ENCODE measurements around the gene FHL1.

DNA sequence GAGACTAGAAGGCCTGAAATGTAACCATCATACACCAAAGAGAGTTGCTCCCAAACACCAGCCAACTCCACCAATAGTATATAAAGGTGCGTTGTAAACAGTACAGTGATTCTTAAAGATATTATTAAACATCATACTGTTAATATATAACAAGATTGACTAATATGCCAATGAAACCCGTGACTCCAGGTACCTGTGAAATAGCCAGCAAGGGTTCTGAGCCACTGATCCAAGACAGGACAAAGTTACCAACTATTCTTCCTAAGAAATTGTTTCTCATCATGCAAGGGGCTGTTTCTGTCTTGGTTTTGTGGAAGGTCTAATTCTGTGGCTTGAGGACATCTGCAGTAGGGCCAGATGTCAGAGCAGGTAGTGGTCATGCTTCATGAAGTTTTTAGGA lies 47.2 kb downstream of the FHL1 start:
- no peak for TF ChIP-seq POLR2A (IDR thresholded peaks at IDR 0.05)
- TF ChIP-seq, protein P1, sequence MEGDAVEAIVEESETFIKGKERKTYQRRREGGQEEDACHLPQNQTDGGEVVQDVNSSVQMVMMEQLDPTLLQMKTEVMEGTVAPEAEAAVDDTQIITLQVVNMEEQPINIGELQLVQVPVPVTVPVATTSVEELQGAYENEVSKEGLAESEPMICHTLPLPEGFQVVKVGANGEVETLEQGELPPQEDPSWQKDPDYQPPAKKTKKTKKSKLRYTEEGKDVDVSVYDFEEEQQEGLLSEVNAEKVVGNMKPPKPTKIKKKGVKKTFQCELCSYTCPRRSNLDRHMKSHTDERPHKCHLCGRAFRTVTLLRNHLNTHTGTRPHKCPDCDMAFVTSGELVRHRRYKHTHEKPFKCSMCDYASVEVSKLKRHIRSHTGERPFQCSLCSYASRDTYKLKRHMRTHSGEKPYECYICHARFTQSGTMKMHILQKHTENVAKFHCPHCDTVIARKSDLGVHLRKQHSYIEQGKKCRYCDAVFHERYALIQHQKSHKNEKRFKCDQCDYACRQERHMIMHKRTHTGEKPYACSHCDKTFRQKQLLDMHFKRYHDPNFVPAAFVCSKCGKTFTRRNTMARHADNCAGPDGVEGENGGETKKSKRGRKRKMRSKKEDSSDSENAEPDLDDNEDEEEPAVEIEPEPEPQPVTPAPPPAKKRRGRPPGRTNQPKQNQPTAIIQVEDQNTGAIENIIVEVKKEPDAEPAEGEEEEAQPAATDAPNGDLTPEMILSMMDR (IDR thresholded peaks at IDR 0.05), result no peak

All from thyroid gland (tissue), 4 donors.